Measurements from ENCODE around the gene FAM210B. TPM values are rescaled to one million over a fixed set of nuclear protein-coding genes. Genes with fewer than 3 reads are reported as not detected.

Gene FAM210B, protein sequence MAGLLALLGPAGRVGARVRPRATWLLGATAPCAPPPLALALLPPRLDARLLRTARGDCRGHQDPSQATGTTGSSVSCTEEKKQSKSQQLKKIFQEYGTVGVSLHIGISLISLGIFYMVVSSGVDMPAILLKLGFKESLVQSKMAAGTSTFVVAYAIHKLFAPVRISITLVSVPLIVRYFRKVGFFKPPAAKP
- total RNA-seq (2022; extraction: Qiagen RNA extraction) = 10.9 to 12.8 TPM (median 11.3 TPM) in 5 replicates

DNA sequence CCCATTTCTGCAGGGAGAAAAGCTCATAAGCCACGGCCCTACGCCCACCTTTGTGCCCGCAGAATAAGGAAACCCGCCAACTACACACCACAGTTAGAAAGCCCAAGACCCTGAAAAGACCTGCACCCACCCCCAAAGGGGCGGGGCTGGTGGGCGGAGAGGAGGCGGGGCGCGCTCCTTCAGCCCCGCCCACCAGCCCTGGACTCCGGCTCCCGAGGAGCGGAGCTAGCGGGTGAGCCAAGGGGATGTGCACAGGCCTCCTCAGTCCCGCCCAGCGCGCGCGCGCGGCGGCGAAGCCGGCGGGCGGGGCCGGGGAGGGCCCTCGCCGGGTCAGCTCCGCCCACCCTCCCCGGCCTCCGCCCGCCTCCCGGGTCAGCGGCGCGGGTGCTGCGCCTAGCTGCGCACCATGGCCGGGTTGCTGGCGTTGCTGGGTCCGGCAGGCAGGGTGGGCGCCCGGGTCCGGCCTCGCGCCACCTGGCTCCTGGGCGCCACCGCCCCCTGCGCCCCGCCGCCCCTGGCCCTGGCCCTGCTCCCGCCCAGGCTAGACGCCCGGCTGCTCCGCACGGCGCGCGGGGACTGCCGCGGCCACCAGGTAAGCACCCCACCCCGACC is at the start of gene FAM210B:
TSS of gene FAM210B (plus strand) at position 375 of the 612 bp plus-strand sequence. CDS start at position 407, 32 bp downstream.

DNA sequence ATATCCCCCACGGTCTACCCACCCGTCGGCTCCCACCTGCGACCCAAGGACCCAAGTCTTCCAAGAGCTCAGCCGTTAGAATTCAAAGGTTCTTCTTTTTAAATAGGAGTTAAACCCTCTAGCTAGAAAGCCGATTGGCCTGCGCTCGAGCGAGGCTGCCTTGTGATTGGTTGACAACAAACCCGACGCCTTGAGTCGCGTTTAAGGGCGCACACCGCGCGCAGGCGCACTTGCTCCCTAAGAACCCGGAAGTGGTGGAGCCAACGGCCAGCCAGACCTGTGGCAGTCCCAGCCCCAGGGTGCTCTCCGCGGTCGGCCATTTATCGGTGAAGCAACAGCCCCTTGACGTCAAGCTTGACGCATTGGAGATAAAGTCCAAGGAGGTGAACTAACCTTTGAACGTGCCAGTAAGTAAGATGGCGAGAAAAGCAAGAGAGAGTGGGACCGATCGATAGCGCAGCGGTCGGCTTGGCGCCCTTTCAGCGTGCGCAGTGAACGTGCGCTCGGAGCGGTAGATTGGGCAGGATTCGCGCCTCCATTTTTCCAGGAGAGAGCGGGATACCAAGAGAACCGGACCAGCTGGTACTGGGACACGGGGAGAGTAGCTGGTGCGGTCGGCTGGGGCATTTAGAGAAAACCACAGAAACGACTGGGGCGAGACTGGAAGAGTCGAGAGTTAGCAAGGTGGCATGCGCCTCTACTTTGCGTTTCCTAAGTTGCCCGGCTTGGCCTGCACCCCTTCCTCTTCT is 33.5 kb downstream of the FAM210B start, which contains the start of the genes AURKA and CSTF1:
TSS of gene AURKA (minus strand) at position 84 of the 749 bp plus-strand sequence. CDS start 4,018 bp downstream, outside the sequence.
TSS of gene CSTF1 (plus strand) at position 514 of the 749 bp plus-strand sequence. CDS start 2,908 bp downstream, outside the sequence.

DNA sequence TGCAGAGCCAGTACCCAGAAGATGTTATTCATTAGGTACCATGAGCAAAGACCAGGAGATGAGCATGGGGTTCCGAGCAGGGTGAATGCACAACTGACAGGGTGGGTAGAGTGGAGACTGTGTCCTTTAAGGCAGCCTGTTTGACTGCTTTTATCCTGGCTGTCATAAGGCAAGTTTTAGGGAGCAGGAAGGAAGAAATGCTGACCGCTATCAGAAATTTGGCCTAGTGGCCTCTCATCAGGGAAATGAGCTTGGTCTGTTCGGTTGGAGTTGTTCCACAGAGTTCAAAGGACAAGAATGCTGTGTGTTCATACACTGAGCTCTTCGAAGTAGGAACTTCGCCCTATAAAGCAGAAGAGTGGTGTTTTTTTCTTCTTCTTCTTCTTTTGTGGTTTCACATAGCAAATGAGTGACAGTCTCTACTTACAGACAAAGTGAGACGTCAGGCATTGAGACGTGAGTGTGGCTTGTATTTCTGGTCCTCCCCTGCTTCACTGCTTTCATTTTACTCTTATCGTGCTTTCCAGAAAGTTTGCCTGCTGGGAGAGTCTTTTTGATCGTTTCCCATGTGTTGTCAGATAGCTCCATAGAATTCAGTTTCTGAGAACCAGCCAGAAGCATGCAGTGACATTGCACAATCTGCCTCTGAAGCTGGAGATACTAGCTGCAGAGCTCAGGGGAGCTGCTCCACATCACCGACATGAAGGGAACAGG is 53.1 kb downstream of the FAM210B start, which contains the start of gene CASS4:
TSS of gene CASS4 (plus strand) at position 502 of the 714 bp plus-strand sequence. CDS start at position 701, 199 bp downstream.

Other genes with a start within 250 kb of the FAM210B start
- gene MC3R, start 110.2 kb upstream of the FAM210B start, total RNA-seq (2022; extraction: Qiagen RNA extraction) = not detected in 5 replicates
- 90.2 to 110 TPM (median 101 TPM) in 5 replicates for gene AURKA, start 33.2 kb downstream of the FAM210B start, total RNA-seq (2022; extraction: Qiagen RNA extraction)
- gene CSTF1, start 33.7 kb downstream of the FAM210B start, total RNA-seq (2022; extraction: Qiagen RNA extraction) = 35.9 to 39.9 TPM (median 38.4 TPM) in 5 replicates
- gene CASS4, start 53.3 kb downstream of the FAM210B start, total RNA-seq (2022; extraction: Qiagen RNA extraction) = 0.02 to 0.12 TPM in 2 of 5 replicates, not detected in the others
- gene RTF2, start 109.7 kb downstream of the FAM210B start, total RNA-seq (2022; extraction: Qiagen RNA extraction) = 79.2 to 101 TPM (median 93.7 TPM) in 5 replicates
- 0.21 to 0.52 TPM (median 0.30 TPM) in 5 replicates for gene FAM209A, start 165.8 kb downstream of the FAM210B start, total RNA-seq (2022; extraction: Qiagen RNA extraction)
- 0.32 to 0.92 TPM (median 0.60 TPM) in 4 of 5 replicates, not detected in the other for gene FAM209B, start 174.3 kb downstream of the FAM210B start, total RNA-seq (2022; extraction: Qiagen RNA extraction)